K562 (cell line): ENCODE data around the gene CNR1. TPM values are rescaled to one million over a fixed set of nuclear protein-coding genes. Genes with fewer than 3 reads are reported as not detected.

Experiments
- ATAC-seq: fragments of 200-7000 bp; cut with Tn5 transposase; 3 replicates; pipeline ENCODE4 v1.9.1; 2020; ENCODE audit warnings: moderate library complexity
- BruUV-seq: library from RNA; stranded (reverse); fragments of 400-500 nt; replicated peaks from 2 replicates; lab custom pipeline; 2021; lab: Mats Ljungman, UMichigan
- CTCF ChIA-PET: fragments of 300-600 bp; formaldehyde crosslinking; extraction: SDS; loops from one replicate; lab custom pipeline; 2021; ENCODE audit warnings: low intra/inter-chr PET ratio; lab: Yijun Ruan, JAX
- POLR2A ChIA-PET: fragments of 300-600, 350-650 bp; sonication (Branson Sonifier 250); formaldehyde crosslinking; extraction: SDS; loops from one replicate; lab custom pipeline; 2021; ENCODE audit warnings: antibody characterized with exemption, inconsistent platforms; lab: Yijun Ruan, JAX
- DNase-seq, 4 experiments: peaks; one replicate each; pipeline versions ENCODE4 v3.0.0 to v3.0.0-alpha.2; 2011 to 2018; ENCODE audit warnings: low spot score in 3 of 4, mixed read lengths in 3 of 4; ENCODE audit errors: extremely low read depth in 1 of 4
- FAIRE-seq: peaks from 2 replicates; lab custom pipeline; 2011; peaks lifted over from hg19 to GRCh38; lab: Jason Lieb, UNC
- H2AFZ ChIP-seq: 2 replicates; pipeline ENCODE4 v1.6.0; 2011; ENCODE audit warnings: low read depth, low read length, control low read depth, inconsistent platforms
- H3K27ac ChIP-seq: fragments of 200-600 bp; 3 replicates; pipeline ENCODE4 v1.8.0; 2011; ENCODE audit warnings: low read depth, mild to moderate bottlenecking, control low read depth, inconsistent platforms, low read length, moderate library complexity, mixed read lengths; ENCODE audit errors: extremely low read depth
- H3K27me3 ChIP-seq, 2 experiments: fragments of 300-600 bp in 1 of 2; 2 replicates in 1 of 2; 3 replicates in 1 of 2; pipeline versions ENCODE4 v1.6.0 to v1.8.0; 2011; ENCODE audit warnings: inconsistent platforms in 2 of 2, low read length in 2 of 2, mild to moderate bottlenecking in 1 of 2, mixed read lengths in 1 of 2, moderate library complexity in 1 of 2; ENCODE audit not compliant: control insufficient read depth in 2 of 2, insufficient read depth in 2 of 2
- H3K36me3 ChIP-seq: fragments of 300-600 bp; 3 replicates; pipeline ENCODE4 v1.8.0; 2011; ENCODE audit warnings: mild to moderate bottlenecking, low read length, inconsistent platforms; ENCODE audit not compliant: control insufficient read depth, insufficient read depth
- H3K4me1 ChIP-seq, 2 experiments: fragments of 200-600 bp in 1 of 2; replicated peaks in 1 of 2; 2 replicates in 1 of 2; 3 replicates in 1 of 2; pipeline versions ENCODE4 v1.5.1 to v1.8.0; 2011; ENCODE audit warnings: inconsistent platforms in 2 of 2, low read length in 2 of 2, mild to moderate bottlenecking in 1 of 2, mixed read lengths in 1 of 2, moderate library complexity in 1 of 2; ENCODE audit not compliant: control insufficient read depth in 2 of 2, insufficient read depth in 2 of 2
- H3K4me2 ChIP-seq: 2 replicates; pipeline ENCODE4 v1.6.1; 2011; ENCODE audit warnings: low read length, control low read depth, inconsistent platforms, mixed read lengths; ENCODE audit not compliant: insufficient read depth
- H3K4me3 ChIP-seq: fragments of 200-600 bp; sonication (generic), shearing (Covaris generic); 2 replicates; pipeline ENCODE4 v1.5.1; 2016; ENCODE audit warnings: control low read depth, inconsistent platforms
- H3K79me2 ChIP-seq: fragments of 200-600 bp; 3 replicates; pipeline ENCODE4 v1.8.0; 2011; ENCODE audit warnings: low read length, inconsistent platforms; ENCODE audit not compliant: control insufficient read depth, insufficient read depth
- H3K9ac ChIP-seq, 2 experiments: 2 replicates each; pipeline versions ENCODE4 v1.6.0 to v1.6.1; 2011; ENCODE audit warnings: low read depth in 2 of 2, low read length in 2 of 2, control low read depth in 1 of 2, inconsistent platforms in 1 of 2, mild to moderate bottlenecking in 1 of 2, mixed read lengths in 1 of 2; ENCODE audit not compliant: insufficient read depth in 1 of 2
- H3K9me1 ChIP-seq: one replicate; pipeline ENCODE4 v1.6.0; 2011; ENCODE audit warnings: inconsistent platforms, mild to moderate bottlenecking, low read length, moderate library complexity; ENCODE audit not compliant: control insufficient read depth, insufficient read depth
- H3K9me3 ChIP-seq: replicated peaks from 2 replicates; pipeline ENCODE4 v1.5.1; 2011; ENCODE audit warnings: low read depth, low read length, inconsistent platforms; ENCODE audit not compliant: control insufficient read depth, insufficient read depth
- H4K20me1 ChIP-seq: replicated peaks from 2 replicates; pipeline ENCODE4 v1.6.1; 2011; ENCODE audit warnings: low read length, inconsistent platforms, mixed read lengths; ENCODE audit not compliant: control insufficient read depth, insufficient read depth
- BACH1 ChIP-seq: fragments of 200-800 bp; sonication (Bioruptor generic); IDR thresholded peaks from 2 replicates; pipeline ENCODE4 v1.6.1; 2016; ENCODE audit warnings: missing genetic modification characterization, missing compliant biosample characterization
- HMGN3 ChIP-seq: IDR thresholded peaks from 2 replicates; pipeline ENCODE4 v1.6.1; 2011; ENCODE audit warnings: borderline replicate concordance, low read depth, mild to moderate bottlenecking, mixed read lengths, low read length; ENCODE audit not compliant: insufficient read length; ENCODE audit errors: extremely low read depth
- JUN ChIP-seq, 2 experiments: sonication (generic) in 1 of 2; formaldehyde crosslinking in 1 of 2; IDR thresholded peaks; 2 replicates each; pipeline versions ENCODE4 v1.6.1 to v1.8.0; 2012 to 2022; ENCODE audit warnings: borderline replicate concordance in 2 of 2, mild to moderate bottlenecking in 2 of 2, improper control_type of control experiment in 1 of 2, low read depth in 1 of 2, low read length in 1 of 2, missing genetic modification reagents in 1 of 2
- JUND ChIP-seq, 2 experiments: IDR thresholded peaks; 2 replicates in 1 of 2; 3 replicates in 1 of 2; pipeline ENCODE4 v1.6.1; 2011; ENCODE audit warnings: borderline replicate concordance in 2 of 2, low read depth in 2 of 2, low read length in 2 of 2, improper control_type of control experiment in 1 of 2, missing biosample characterization in 1 of 2, missing genetic modification characterization in 1 of 2, missing genetic modification reagents in 1 of 2
- KAT7 ChIP-seq: sonication (generic); formaldehyde crosslinking; IDR thresholded peaks from 2 replicates; pipeline ENCODE4 v1.8.0; 2022; ENCODE audit warnings: missing genetic modification reagents, mild to moderate bottlenecking, borderline replicate concordance
- KAT8 ChIP-seq: fragments of 450-650 bp; IDR thresholded peaks from 2 replicates; pipeline ENCODE4 v1.6.1; 2016; ENCODE audit warnings: low read depth, mild to moderate bottlenecking
- NCOR1 ChIP-seq: fragments of 450-650 bp; IDR thresholded peaks from 2 replicates; pipeline ENCODE4 v1.6.1; 2016; ENCODE audit warnings: mild to moderate bottlenecking, moderate library complexity
- PHB ChIP-seq: fragments of 250-450 bp; sonication (Bioruptor Pico); IDR thresholded peaks from 2 replicates; pipeline ENCODE4 v1.5.0; 2021
- SMC3 ChIP-seq: conservative IDR thresholded peaks from 2 replicates; pipeline ENCODE4 v1.6.1; 2011; ENCODE audit warnings: low read depth, low read length, improper control_type of control experiment; ENCODE audit not compliant: insufficient read depth
- TARDBP ChIP-seq: fragments of 450-650 bp; IDR thresholded peaks from 2 replicates; pipeline ENCODE4 v1.6.1; 2016
- XRCC5 ChIP-seq: fragments of 200-400 bp; formaldehyde crosslinking; IDR thresholded peaks from 2 replicates; pipeline ENCODE4 v1.6.1; 2017; ENCODE audit warnings: low read depth, mild to moderate bottlenecking, low read length
- YBX1 ChIP-seq: fragments of 450-650 bp; IDR thresholded peaks from 2 replicates; pipeline ENCODE4 v1.7.1; 2016; ENCODE audit warnings: mild to moderate bottlenecking
- ZNF175 ChIP-seq: fragments of 200-800 bp; sonication (Bioruptor generic); IDR thresholded peaks from 2 replicates; pipeline ENCODE4 v1.6.1; 2016; ENCODE audit warnings: low read depth, mild to moderate bottlenecking, missing genetic modification characterization, missing compliant biosample characterization
- WGBS: fragments of 100-300 bp; shearing (Covaris generic); methylation state at CpG from one replicate; pipeline ENCODE4 v1.1.6; 2016; ENCODE audit warnings: low coverage, mixed read lengths; ENCODE audit not compliant: insufficient coverage; ENCODE audit errors: missing lambda C conversion rate; 5-methylcytosine and 5-hydroxymethylcytosine counted together
- in situ Hi-C: fragments of 300-500 bp; cut with MboI; formaldehyde crosslinking; loops from 4 replicates; pipeline ENCODE4 v1.15.0; 2018; ENCODE audit warnings: inconsistent platforms, mixed read lengths
- intact Hi-C: fragments of 100-400 bp; cut with micrococcal nuclease; formaldehyde crosslinking; loops from 2 replicates; pipeline ENCODE4 v1.14.2; 2022
- polyA plus RNA-seq, 8 experiments: library from polyadenylated mRNA; depleted of rRNA in 4 of 8; stranded (reverse) in 5 of 8; unstranded in 3 of 8; fragments of >200 nt; fragmentation: Nextera tagmentation in 2 of 8; fragmentation: Illumina TruSeq in 1 of 8; extraction: Ambion mirVana in 2 of 8; extraction: Trizol in 1 of 8; gene quantifications; 2 replicates each; pipeline versions ENCODE4 v1.2.1 to v1.2.3, GENCODE V29; 2011 to 2014; ENCODE audit warnings: inconsistent platforms in 1 of 8, missing spikeins in 1 of 8
- total RNA-seq, 7 experiments: library from RNA; depleted of rRNA in 6 of 7; stranded (reverse); fragments of >200 nt in 6 of 7; fragmentation: Illumina TruSeq in 2 of 7; extraction: Trizol in 2 of 7; gene quantifications; 2 replicates each; pipeline versions ENCODE4 v1.2.1 to v1.2.3, GENCODE V29; 2011 to 2021; ENCODE audit warnings: low replicate concordance in 1 of 7
- TF ChIP-seq, protein P1 (sequence below): sonication (generic); formaldehyde crosslinking; IDR thresholded peaks from 2 replicates; pipeline ENCODE4 v1.8.0; 2022; ENCODE audit warnings: mild to moderate bottlenecking, missing genetic modification reagents

The CNR1 gene
- total and polyA plus RNA-seq, 9 of the 15 experiments (the other 6 are each of a cell fraction or from before 2014, with no cell fraction given): 0.50 to 1.9 (median 1.2) TPM; not detected in 1

DNA sequence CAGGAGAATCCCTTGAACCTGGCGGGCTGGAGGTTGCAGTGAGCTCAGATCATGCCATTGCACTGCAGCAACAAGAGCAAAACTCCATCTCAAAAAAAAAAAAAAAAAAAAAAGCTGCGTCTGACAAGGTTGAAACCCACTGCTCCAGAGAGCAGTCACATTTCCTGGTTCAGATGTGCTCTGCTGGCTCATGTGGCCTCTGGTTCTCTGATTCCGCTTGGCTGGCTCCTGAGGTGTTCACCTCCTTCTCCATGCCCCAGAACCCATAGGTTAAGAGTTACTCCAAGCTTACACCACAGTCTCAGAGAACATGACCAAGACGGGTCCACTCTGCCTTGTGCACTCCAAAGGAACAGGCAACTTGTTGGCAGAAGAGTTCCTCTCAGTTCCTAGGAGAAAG lies 8.8 kb upstream of the CNR1 start:
- WGBS: 0% methylated on average over 2 of the region's 4 CpGs

More for the DNA sequence above, 8.8 kb upstream of the CNR1 start:
- H3K4me3 ChIP-seq: no peak overlapping the region
- peaks cover 0 to 8% of the 10 kb centered on the region in 2 experiments; a peak in 1 of 5 replicates for H3K27me3 ChIP-seq
- TF ChIP-seq BACH1 (tag): no peak
- no peak for TF ChIP-seq PHB (CRISPR knock-in tag)
- TF ChIP-seq JUND (IDR thresholded peaks at IDR 0.05; ENCODE audit: borderline replicate concordance, low read depth, low read length): no peak
- no peak for TF ChIP-seq JUND (tag; IDR thresholded peaks at IDR 0.05; ENCODE audit: borderline replicate concordance, low read depth, low read length)
- no peak for TF ChIP-seq NCOR1
- TF ChIP-seq TARDBP: no peak
- no peak for TF ChIP-seq KAT7 (CRISPR knock-in tag)
- TF ChIP-seq YBX1: no peak
- TF ChIP-seq HMGN3: no peak
- TF ChIP-seq SMC3: no peak
- TF ChIP-seq KAT8: no peak
- no peak for TF ChIP-seq ZNF175 (CRISPR knock-in tag)
- no peak for TF ChIP-seq XRCC5
- TF ChIP-seq JUN (IDR thresholded peaks at IDR 0.05; ENCODE audit: borderline replicate concordance, low read depth, low read length): no peak
- no peak for TF ChIP-seq JUN (CRISPR knock-in tag; IDR thresholded peaks at IDR 0.05; ENCODE audit: borderline replicate concordance)
- TF ChIP-seq, protein P1, sequence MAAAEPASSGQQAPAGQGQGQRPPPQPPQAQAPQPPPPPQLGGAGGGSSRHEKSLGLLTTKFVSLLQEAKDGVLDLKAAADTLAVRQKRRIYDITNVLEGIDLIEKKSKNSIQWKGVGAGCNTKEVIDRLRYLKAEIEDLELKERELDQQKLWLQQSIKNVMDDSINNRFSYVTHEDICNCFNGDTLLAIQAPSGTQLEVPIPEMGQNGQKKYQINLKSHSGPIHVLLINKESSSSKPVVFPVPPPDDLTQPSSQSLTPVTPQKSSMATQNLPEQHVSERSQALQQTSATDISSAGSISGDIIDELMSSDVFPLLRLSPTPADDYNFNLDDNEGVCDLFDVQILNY (CRISPR knock-in tag): no peak
- no peak overlapping the region for H3K27ac ChIP-seq
- CTCF ChIA-PET: interaction anchor here (0.7 kb wide), 1 partner anchor 218 kb away, joined by 3 read pairs; no protein-coding TSS in a partner anchor
- no peak overlapping the region for H2AFZ ChIP-seq
- POLR2A ChIA-PET: no interaction called here
- H3K9ac ChIP-seq: no peak overlapping the region
- intact Hi-C loops: no loop called here
- no peaks in the 10 kb centered on the region; a peak in 1 of 5 replicates for H3K4me1 ChIP-seq
- no peaks in the 10 kb centered on the region for H3K9me3 ChIP-seq
- FAIRE-seq (no peak), ATAC-seq (no peak), DNase-seq (no peak)
- no peaks in the 10 kb centered on the region for H3K9me1 ChIP-seq
- H3K4me2 ChIP-seq: no peak overlapping the region
- BruUV-seq: no TSS peak
- in situ Hi-C loops: no loop called here
- H3K36me3 ChIP-seq: no peaks in the 10 kb centered on the region
- H3K79me2 ChIP-seq: no peaks in the 10 kb centered on the region
- H4K20me1 ChIP-seq: no peaks in the 10 kb centered on the region; the same call in 1 of the 2 replicates
